Lower leg skin (tissue), 3 donors: Measurements from ENCODE around the gene ADAMTS9.

Source experiments
- POLR2A ChIP-seq, 2 donors: fragments of 450-650 bp; IDR thresholded peaks; one replicate each; pipeline ENCODE4 v1.6.1; 2016 to 2017; ENCODE audit warnings: antibody characterized with exemption in 2 of 2, mild to moderate bottlenecking in 1 of 2, moderate library complexity in 1 of 2
- TF ChIP-seq, protein P1 (sequence below), 3 donors: fragments of 450-650 bp; IDR thresholded peaks; one replicate each; pipeline ENCODE4 v1.5.1; 2016; ENCODE audit warnings: antibody characterized with exemption in 3 of 3, mild to moderate bottlenecking in 3 of 3, moderate library complexity in 2 of 3

DNA sequence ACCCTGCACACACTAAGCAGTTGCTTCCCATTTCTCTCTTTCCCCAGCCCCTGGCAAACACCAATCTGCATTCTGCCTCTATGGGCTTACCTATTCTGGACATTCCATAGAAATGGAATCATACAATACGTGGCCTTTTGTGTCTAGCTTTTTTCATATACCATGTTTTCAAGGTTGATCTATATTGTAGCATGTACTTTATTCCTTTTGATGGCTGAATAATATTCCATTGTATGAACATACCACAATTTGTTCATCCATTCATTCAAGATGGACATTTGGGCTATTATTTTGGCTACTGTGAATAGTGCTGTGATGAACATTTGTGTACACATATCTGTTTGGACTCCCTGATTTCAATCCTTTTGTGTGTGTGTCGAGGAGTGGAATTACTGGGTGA lies 18.1 kb upstream of the ADAMTS9 start:
- TF ChIP-seq, protein P1, sequence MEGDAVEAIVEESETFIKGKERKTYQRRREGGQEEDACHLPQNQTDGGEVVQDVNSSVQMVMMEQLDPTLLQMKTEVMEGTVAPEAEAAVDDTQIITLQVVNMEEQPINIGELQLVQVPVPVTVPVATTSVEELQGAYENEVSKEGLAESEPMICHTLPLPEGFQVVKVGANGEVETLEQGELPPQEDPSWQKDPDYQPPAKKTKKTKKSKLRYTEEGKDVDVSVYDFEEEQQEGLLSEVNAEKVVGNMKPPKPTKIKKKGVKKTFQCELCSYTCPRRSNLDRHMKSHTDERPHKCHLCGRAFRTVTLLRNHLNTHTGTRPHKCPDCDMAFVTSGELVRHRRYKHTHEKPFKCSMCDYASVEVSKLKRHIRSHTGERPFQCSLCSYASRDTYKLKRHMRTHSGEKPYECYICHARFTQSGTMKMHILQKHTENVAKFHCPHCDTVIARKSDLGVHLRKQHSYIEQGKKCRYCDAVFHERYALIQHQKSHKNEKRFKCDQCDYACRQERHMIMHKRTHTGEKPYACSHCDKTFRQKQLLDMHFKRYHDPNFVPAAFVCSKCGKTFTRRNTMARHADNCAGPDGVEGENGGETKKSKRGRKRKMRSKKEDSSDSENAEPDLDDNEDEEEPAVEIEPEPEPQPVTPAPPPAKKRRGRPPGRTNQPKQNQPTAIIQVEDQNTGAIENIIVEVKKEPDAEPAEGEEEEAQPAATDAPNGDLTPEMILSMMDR (IDR thresholded peaks at IDR 0.05) = no peak
- no peak for TF ChIP-seq POLR2A (IDR thresholded peaks at IDR 0.05)
